Ureter (tissue), 1 donor: ENCODE measurements around the gene IRF2BP1. TPM values are rescaled to one million over a fixed set of nuclear protein-coding genes. Genes with fewer than 3 reads are reported as not detected.
"Not testable (repeated sequence)": the region's sequence is repeated elsewhere in the genome, so short reads cannot be mapped to it uniquely, and the experiment has no call there.

Experiments used
- DNase-seq: peaks from one replicate; pipeline ENCODE4 v3.0.0-alpha.2; 2020; ENCODE audit warnings: low spot score
- total RNA-seq: library from RNA; stranded (reverse); gene quantifications from one replicate; pipeline ENCODE4 v1.2.4, GENCODE V29; 2023
- donor health status: DM: yes; HTN: yes; CAD: no.

Gene IRF2BP1
- total RNA-seq, 1 donor from 2014 or later: 22.0 TPM

GRCh38 chr19:45902651-45903625, 17.0 kb upstream of the IRF2BP1 start:
- DNase-seq: peak; percentile 98

- DNase-seq: no peak
Observed at GRCh38 chr19:45901912-45902650, 16.1 kb upstream of the IRF2BP1 start, which contains the start of gene MYPOP. Gene MYPOP, minus strand, starts transcription at chr19:45902613. Its CDS starts 840 bp downstream, at chr19:45901773.

- no peak for DNase-seq
Observed at GRCh38 chr19:45901432-45901911, 15.5 kb upstream of the IRF2BP1 start.

- DNase-seq: no peak
Observed at GRCh38 chr19:45900738-45901431, 14.9 kb upstream of the IRF2BP1 start.

- no peak for DNase-seq
Observed at GRCh38 chr19:45899919-45900589, 14.1 kb upstream of the IRF2BP1 start.

GRCh38 chr19:45899253-45899652, 13.3 kb upstream of the IRF2BP1 start:
- no peak for DNase-seq

GRCh38 chr19:45897261-45897812, 11.4 kb upstream of the IRF2BP1 start:
- no peak for DNase-seq

GRCh38 chr19:45895983-45896599, 10.2 kb upstream of the IRF2BP1 start:
- DNase-seq: not testable (repeated sequence)

- DNase-seq: no peak
Observed at GRCh38 chr19:45895519-45895972, 9.6 kb upstream of the IRF2BP1 start.

- no peak for DNase-seq
Observed at GRCh38 chr19:45890877-45891276, 4.9 kb upstream of the IRF2BP1 start.

- no peak for DNase-seq
Observed at GRCh38 chr19:45889210-45889885, 3.4 kb upstream of the IRF2BP1 start.

GRCh38 chr19:45887200-45887710, 1.3 kb upstream of the IRF2BP1 start:
- DNase-seq: no peak

- peak; percentile 95 for DNase-seq
Observed at GRCh38 chr19:45886427-45887199, 672 bp upstream of the IRF2BP1 start.

GRCh38 chr19:45884682-45885555, 1.0 kb downstream of the IRF2BP1 start:
- no peak for DNase-seq

GRCh38 chr19:45883881-45884681, 1.9 kb downstream of the IRF2BP1 start:
- no peak for DNase-seq

- DNase-seq: no peak
Observed at GRCh38 chr19:45883586-45883880, 2.4 kb downstream of the IRF2BP1 start.
